Kidney (tissue), 14 donors: ENCODE measurements around the gene MINDY4. TPM values are rescaled to one million over a fixed set of nuclear protein-coding genes. Genes with fewer than 3 reads are reported as not detected.

Source experiments
- DNase-seq, 5 donors: peaks; one replicate each; pipeline ENCODE4 v3.0.0-alpha.2; 2013 to 2020
- FAIRE-seq: peaks from 2 replicates; lab custom pipeline; 2012; peaks lifted over from hg19 to GRCh38; lab: Jason Lieb, UNC
- H3K27ac ChIP-seq, 2 donors: one replicate each; pipeline ENCODE4 v1.7.0; 2013; ENCODE audit warnings: low read depth in 2 of 2, low read length in 2 of 2, inconsistent platforms in 1 of 2
- H3K27me3 ChIP-seq: one replicate; pipeline ENCODE4 v1.7.1; 2013; ENCODE audit warnings: low read length, inconsistent platforms; ENCODE audit not compliant: control insufficient read depth, insufficient read depth
- H3K36me3 ChIP-seq, 3 donors: one replicate each; pipeline versions ENCODE4 v1.7.0 to v1.7.1; 2013; ENCODE audit warnings: low read length in 3 of 3, control low read depth in 1 of 3, inconsistent platforms in 1 of 3; ENCODE audit not compliant: insufficient read depth in 3 of 3, control insufficient read depth in 2 of 3
- H3K4me1 ChIP-seq, 3 donors: one replicate each; pipeline versions ENCODE4 v1.7.0 to v1.7.1; 2013; ENCODE audit warnings: low read length in 3 of 3, inconsistent platforms in 1 of 3, low read depth in 1 of 3; ENCODE audit not compliant: control insufficient read depth in 2 of 3, insufficient read depth in 2 of 3
- H3K4me3 ChIP-seq, 3 donors: one replicate each; pipeline versions ENCODE4 v1.7.0 to v1.8.1; 2013; ENCODE audit warnings: low read length in 3 of 3, control low read depth in 1 of 3, inconsistent platforms in 1 of 3
- H3K9ac ChIP-seq, 3 donors: one replicate each; pipeline versions ENCODE4 v1.7.0 to v1.7.1; 2013; ENCODE audit warnings: low read length in 3 of 3, control low read depth in 1 of 3, inconsistent platforms in 1 of 3
- H3K9me3 ChIP-seq, 3 donors: one replicate each; pipeline versions ENCODE4 v1.7.0 to v1.7.1; 2013; ENCODE audit warnings: low read length in 3 of 3, control low read depth in 1 of 3, inconsistent platforms in 1 of 3; ENCODE audit not compliant: control insufficient read depth in 2 of 3, insufficient read depth in 1 of 3
- CTCF ChIP-seq: IDR thresholded peaks from 3 replicates; pipeline ENCODE4 v1.5.1; 2012; ENCODE audit warnings: mild to moderate bottlenecking, moderate library complexity, borderline replicate concordance; ENCODE audit not compliant: insufficient read depth; ENCODE audit errors: extremely low read depth
- intact Hi-C: fragments of 100-400 bp; cut with DNase I; formaldehyde crosslinking; loops from one replicate; pipeline ENCODE4 v1.11.1; 2022
- polyA plus RNA-seq: library from polyadenylated mRNA; stranded (reverse); fragments of 350-450 nt; fragmentation: Illumina TruSeq; extraction: RNeasy Lipid Tissue Mini Kit (QIAGEN cat#74804); gene quantifications from one replicate; pipeline ENCODE4 v1.2.3, GENCODE V29; 2014; ENCODE audit warnings: low read depth, low replicate concordance; ENCODE audit not compliant: insufficient read depth
- total RNA-seq: library from RNA; stranded (reverse); fragmentation: NEBNext Ultra II Directional; extraction: Animal tissue kit (Norgen Biotek cat#: 25700); gene quantifications from one replicate; pipeline ENCODE4 v1.2.1, GENCODE V29; 2021
- donor health status: control.
- donor health status: control.
- donor health status: control.
- donor health status: control.
- donor health status: control.
- donor health status: DM: yes; HTN: yes; CAD: no.
- donor health status: Normal renal cell carcinoma (clear cell type).

The MINDY4 gene
- total and polyA plus RNA-seq, 2 donors from 2014 or later, result 5.3 to 15.3 TPM

GRCh38 chr7:30723776-30724175 is 47.4 kb upstream of the MINDY4 start:
- no peak overlapping the region for H3K27ac ChIP-seq
- no peak overlapping the region for H3K4me3 ChIP-seq
- FAIRE-seq, result no peak
- no peaks in the 10 kb centered on the region for H3K4me1 ChIP-seq
- intact Hi-C loops, result no loop called here
- H3K27me3 ChIP-seq, result no peaks in the 10 kb centered on the region
- H3K36me3 ChIP-seq, result no peaks in the 10 kb centered on the region
- H3K9me3 ChIP-seq, result no peaks in the 10 kb centered on the region
- no peak overlapping the region for H3K9ac ChIP-seq
- peak in 1 of 5 donors; percentile 8 for DNase-seq
- no peak for TF ChIP-seq CTCF

- no peak overlapping the region for H3K27ac ChIP-seq
- no peak for FAIRE-seq
- H3K9ac ChIP-seq, result no peak overlapping the region
- H3K9me3 ChIP-seq, result no peaks in the 10 kb centered on the region
- H3K4me1 ChIP-seq, result no peaks in the 10 kb centered on the region
- DNase-seq, result peak in 1 of 5 donors; percentile 45
- intact Hi-C loops, result no loop called here
- no peak for TF ChIP-seq CTCF
- no peaks in the 10 kb centered on the region for H3K36me3 ChIP-seq
- H3K4me3 ChIP-seq, result no peak overlapping the region
- no peaks in the 10 kb centered on the region for H3K27me3 ChIP-seq
These were observed 44.8 kb upstream of the MINDY4 start for GRCh38 chr7:30726296-30727006.

GRCh38 chr7:30727061-30727945 is 43.9 kb upstream of the MINDY4 start:
- no peaks in the 10 kb centered on the region for H3K4me1 ChIP-seq
- no peak overlapping the region for H3K4me3 ChIP-seq
- H3K27me3 ChIP-seq, result no peaks in the 10 kb centered on the region
- no peak overlapping the region for H3K27ac ChIP-seq
- FAIRE-seq, result no peak
- no peak for TF ChIP-seq CTCF
- no peaks in the 10 kb centered on the region for H3K9me3 ChIP-seq
- H3K9ac ChIP-seq, result no peak overlapping the region
- no peaks in the 10 kb centered on the region for H3K36me3 ChIP-seq
- peak in 1 of 5 donors; percentile 45 for DNase-seq
- intact Hi-C loops, result no loop called here
